Measurements from ENCODE around the gene OR52E6. TPM values are rescaled to one million over a fixed set of nuclear protein-coding genes. Genes with fewer than 3 reads are reported as not detected.

Gene OR52E6
- total and polyA plus RNA-seq, 2 donors, result not detected

DNA sequence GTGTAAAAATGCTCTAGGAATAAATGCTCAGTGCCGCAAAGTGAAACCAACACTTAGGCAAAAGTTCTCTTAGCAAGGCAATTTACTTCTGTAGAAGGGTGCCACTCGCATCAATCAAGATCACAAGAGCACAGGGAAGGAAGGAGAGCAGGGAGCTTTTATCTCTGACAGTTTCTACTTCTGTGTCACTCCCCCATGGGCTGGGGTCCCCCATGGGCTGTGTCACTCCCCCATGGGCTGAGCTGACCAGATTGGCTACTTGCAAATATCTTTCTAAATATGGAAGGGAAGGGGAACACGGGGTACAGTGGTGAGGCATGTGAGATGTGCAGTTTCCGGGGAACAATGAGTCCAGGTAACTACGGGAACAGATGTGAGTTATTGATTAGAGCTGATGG is 32.6 kb downstream of the OR52E6 start:
- DNase-seq (ENCODE audit: low read depth in 6 of 9, low spot score in 9 of 9), result peak in 2 of 9 donors; percentile 9 to 23
- Histone ChIP-seq H3K4me1 (ENCODE audit: control insufficient read depth in 2 of 2, insufficient read depth in 2 of 2, low read length in 2 of 2) (peaks cover 0 to 7% of the 10 kb centered on the region in 2 donors), H3K36me3 (ENCODE audit: control insufficient read depth in 2 of 2, insufficient read depth in 2 of 2, low read length in 1 of 2) (no peaks in the 10 kb centered on the region), H3K27me3 (ENCODE audit: control insufficient read depth in 2 of 2, insufficient read depth in 1 of 2, low read length in 1 of 2) (peaks cover 0 to 5% of the 10 kb centered on the region in 2 donors), H3K27ac (ENCODE audit: low read depth in 1 of 2, low read length in 1 of 2) (no peak overlapping the region), H3K4me3 (ENCODE audit: low read length in 2 of 2) (peak overlapping the region; percentile 40 to 48), H3K9me3 (ENCODE audit: control insufficient read depth in 2 of 2, insufficient read depth in 1 of 2, low read length in 1 of 2) (no peaks in the 10 kb centered on the region)
- WGBS, result 12% methylated on average over 5 of the region's 5 CpGs

DNA sequence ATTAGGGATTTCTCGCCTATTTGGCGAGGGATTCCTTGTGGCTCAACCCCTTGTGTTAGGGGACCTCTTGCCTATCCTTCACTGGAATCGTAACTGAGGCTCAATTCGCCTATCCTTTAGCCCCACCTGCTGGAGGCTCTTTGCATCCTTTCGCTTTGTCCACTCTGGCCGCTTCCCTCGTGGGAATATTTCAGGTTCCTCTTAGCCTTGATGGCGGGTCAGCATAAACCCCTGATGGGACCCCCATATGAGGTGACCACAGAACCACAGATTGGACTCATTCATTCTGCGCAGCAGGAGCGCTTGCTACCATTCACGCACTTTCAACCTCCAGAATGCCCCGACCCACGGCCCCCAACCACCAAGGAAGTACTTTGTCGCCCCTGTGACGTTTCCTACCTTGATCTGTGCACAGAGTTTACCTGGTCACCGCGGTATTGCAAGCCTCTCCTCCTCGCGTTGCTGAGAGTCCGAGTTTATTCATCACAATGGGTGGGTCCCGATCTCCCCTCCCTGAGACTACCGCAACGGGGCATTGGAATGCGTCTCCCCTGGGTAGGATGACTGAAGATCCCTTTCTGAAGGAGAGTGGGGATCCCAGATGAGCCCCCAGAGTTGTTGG is 33.1 kb downstream of the OR52E6 start, which contains the start of gene OR52N2:
OR52N2 (plus strand) TSS at position 425 of the 622 bp plus-strand sequence. CDS start 11,412 bp downstream, outside the sequence.
- Histone ChIP-seq H3K27ac (ENCODE audit: low read depth in 1 of 2, low read length in 1 of 2) (no peak within 1 kb of the TSS), H3K27me3 (ENCODE audit: control insufficient read depth in 2 of 2, insufficient read depth in 1 of 2, low read length in 1 of 2) (peaks cover 0 to 5% of the 10 kb centered on the region in 2 donors), H3K36me3 (ENCODE audit: control insufficient read depth in 2 of 2, insufficient read depth in 2 of 2, low read length in 1 of 2) (no peaks in the 10 kb centered on the region), H3K4me3 (ENCODE audit: low read length in 2 of 2) (peak within 1 kb of the TSS; percentile 40 to 48), H3K4me1 (ENCODE audit: control insufficient read depth in 2 of 2, insufficient read depth in 2 of 2, low read length in 2 of 2) (peaks cover 0 to 7% of the 10 kb centered on the region in 2 donors), H3K9me3 (ENCODE audit: control insufficient read depth in 2 of 2, insufficient read depth in 1 of 2, low read length in 1 of 2) (no peaks in the 10 kb centered on the region)
- DNase-seq (ENCODE audit: low read depth in 6 of 9, low spot score in 9 of 9), result peak; percentile 33 to 83 (median 60)
- WGBS, result 8% methylated on average over 24 of the region's 24 CpGs

DNA sequence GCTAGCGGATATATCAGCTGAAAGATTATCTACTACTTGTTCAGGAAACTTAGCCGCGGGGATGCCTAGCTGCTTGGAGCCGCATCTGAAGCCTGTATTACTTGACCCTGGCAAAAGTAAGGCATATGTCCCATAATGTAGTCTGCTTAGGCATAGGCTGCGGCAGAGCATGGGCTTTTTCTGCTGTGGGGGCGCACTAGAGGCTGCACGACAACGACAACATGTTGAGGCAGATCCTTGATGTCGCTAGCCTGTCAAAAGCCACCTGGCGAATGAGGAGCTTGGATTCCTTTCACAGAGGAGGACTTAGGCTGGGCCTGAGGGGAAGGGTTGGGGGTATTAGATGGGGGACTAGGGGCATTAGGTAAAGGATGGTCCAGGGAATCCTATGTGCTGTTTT is 34.1 kb downstream of the OR52E6 start:
- no peak overlapping the region for H3K27ac ChIP-seq (ENCODE audit: low read depth in 1 of 2, low read length in 1 of 2)
- no peak for DNase-seq (ENCODE audit: low read depth in 6 of 9, low spot score in 9 of 9)
- H3K4me3 ChIP-seq (ENCODE audit: low read length in 2 of 2), result no peak overlapping the region
- H3K4me1 ChIP-seq (ENCODE audit: control insufficient read depth in 2 of 2, insufficient read depth in 2 of 2, low read length in 2 of 2), result peaks cover 0 to 7% of the 10 kb centered on the region in 2 donors
- 86% methylated on average over 10 of the region's 10 CpGs for WGBS
- no peaks in the 10 kb centered on the region for H3K36me3 ChIP-seq (ENCODE audit: control insufficient read depth in 2 of 2, insufficient read depth in 2 of 2, low read length in 1 of 2)
- H3K27me3 ChIP-seq (ENCODE audit: control insufficient read depth in 2 of 2, insufficient read depth in 1 of 2, low read length in 1 of 2), result peaks cover 0 to 5% of the 10 kb centered on the region in 2 donors
- H3K9me3 ChIP-seq (ENCODE audit: control insufficient read depth in 2 of 2, insufficient read depth in 1 of 2, low read length in 1 of 2), result no peaks in the 10 kb centered on the region

DNA sequence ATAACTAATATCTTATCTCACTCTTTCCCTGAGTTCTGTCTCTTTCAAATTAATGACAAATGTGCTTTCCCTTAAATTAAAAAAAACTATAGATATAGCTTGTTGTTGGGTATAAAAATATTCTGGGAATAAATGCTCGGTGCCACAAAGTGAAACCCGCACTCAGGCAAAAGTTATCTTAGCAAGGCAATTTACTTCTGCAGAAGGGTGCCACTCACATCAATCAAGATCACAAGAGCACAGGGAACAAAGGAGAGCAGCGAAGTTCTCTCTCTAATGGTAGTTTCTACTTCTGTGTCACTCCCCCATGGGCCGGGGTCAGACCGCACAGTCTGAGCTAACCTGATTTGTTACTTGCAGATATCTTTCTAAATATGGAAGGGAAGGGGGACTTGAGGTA is 37.7 kb downstream of the OR52E6 start:
- H3K36me3 ChIP-seq (ENCODE audit: control insufficient read depth in 2 of 2, insufficient read depth in 2 of 2, low read length in 1 of 2), result no peaks in the 10 kb centered on the region
- H3K27ac ChIP-seq (ENCODE audit: low read depth in 1 of 2, low read length in 1 of 2), result no peak overlapping the region
- no peak overlapping the region for H3K4me3 ChIP-seq (ENCODE audit: low read length in 2 of 2)
- WGBS, result 97% methylated on average over 5 of the region's 5 CpGs
- no peak for DNase-seq (ENCODE audit: low read depth in 6 of 9, low spot score in 9 of 9)
- no peaks in the 10 kb centered on the region for H3K9me3 ChIP-seq (ENCODE audit: control insufficient read depth in 2 of 2, insufficient read depth in 1 of 2, low read length in 1 of 2)
- H3K27me3 ChIP-seq (ENCODE audit: control insufficient read depth in 2 of 2, insufficient read depth in 1 of 2, low read length in 1 of 2), result peaks cover 0 to 5% of the 10 kb centered on the region in 2 donors
- H3K4me1 ChIP-seq (ENCODE audit: control insufficient read depth in 2 of 2, insufficient read depth in 2 of 2, low read length in 2 of 2), result peaks cover 0 to 4% of the 10 kb centered on the region in 2 donors

- no peaks in the 10 kb centered on the region for H3K9me3 ChIP-seq (ENCODE audit: control insufficient read depth in 2 of 2, insufficient read depth in 1 of 2, low read length in 1 of 2)
- H3K36me3 ChIP-seq (ENCODE audit: control insufficient read depth in 2 of 2, insufficient read depth in 2 of 2, low read length in 1 of 2), result no peaks in the 10 kb centered on the region
- H3K27me3 ChIP-seq (ENCODE audit: control insufficient read depth in 2 of 2, insufficient read depth in 1 of 2, low read length in 1 of 2), result no peaks in the 10 kb centered on the region
- no peak overlapping the region for H3K4me3 ChIP-seq (ENCODE audit: low read length in 2 of 2)
- H3K4me1 ChIP-seq (ENCODE audit: control insufficient read depth in 2 of 2, insufficient read depth in 2 of 2, low read length in 2 of 2), result no peaks in the 10 kb centered on the region
- H3K27ac ChIP-seq (ENCODE audit: low read depth in 1 of 2, low read length in 1 of 2), result no peak overlapping the region
- DNase-seq (ENCODE audit: low read depth in 6 of 9, low spot score in 9 of 9), result no peak
- 96% methylated on average over 6 of the region's 6 CpGs for WGBS
Observed at GRCh38 chr11:5796541-5796940, 45.2 kb downstream of the OR52E6 start.

- no peaks in the 10 kb centered on the region for H3K36me3 ChIP-seq (ENCODE audit: control insufficient read depth in 2 of 2, insufficient read depth in 2 of 2, low read length in 1 of 2)
- no peak within 1 kb of the TSS for H3K27ac ChIP-seq (ENCODE audit: low read depth in 1 of 2, low read length in 1 of 2)
- no peaks in the 10 kb centered on the region for H3K9me3 ChIP-seq (ENCODE audit: control insufficient read depth in 2 of 2, insufficient read depth in 1 of 2, low read length in 1 of 2)
- no peak for DNase-seq (ENCODE audit: low read depth in 6 of 9, low spot score in 9 of 9)
- H3K4me1 ChIP-seq (ENCODE audit: control insufficient read depth in 2 of 2, insufficient read depth in 2 of 2, low read length in 2 of 2), result no peaks in the 10 kb centered on the region
- H3K4me3 ChIP-seq (ENCODE audit: low read length in 2 of 2), result no peak within 1 kb of the TSS
- 94% methylated on average over 3 of the region's 3 CpGs for WGBS
- H3K27me3 ChIP-seq (ENCODE audit: control insufficient read depth in 2 of 2, insufficient read depth in 1 of 2, low read length in 1 of 2), result no peaks in the 10 kb centered on the region
Observed at GRCh38 chr11:5791165-5791564, 50.5 kb downstream of the OR52E6 start, which contains the start of gene OR52N1. Gene OR52N1, minus strand, starts transcription at chr11:5791265. Its CDS starts 2,449 bp downstream, at chr11:5788816.

Other genes with a start within 250 kb of the OR52E6 start
- 1.7 TPM for gene TRIM6, start 245.3 kb downstream of the OR52E6 start, total RNA-seq
- 2.9 TPM for gene TRIM6, start 245.3 kb downstream of the OR52E6 start, polyA plus RNA-seq
- 15.0 TPM for gene TRIM34, start 216.9 kb downstream of the OR52E6 start, total RNA-seq
- 8.0 TPM for gene TRIM34, start 216.9 kb downstream of the OR52E6 start, polyA plus RNA-seq
- gene TRIM5, start 156.8 kb downstream of the OR52E6 start, total RNA-seq, result 17.6 TPM
- 12.2 TPM for gene TRIM5, start 156.8 kb downstream of the OR52E6 start, polyA plus RNA-seq
- gene TRIM22, start 152.1 kb downstream of the OR52E6 start, total RNA-seq, result 78.1 TPM
- 144 TPM for gene TRIM22, start 152.1 kb downstream of the OR52E6 start, polyA plus RNA-seq
- gene OR56B1, start 105.4 kb downstream of the OR52E6 start, total RNA-seq, result not detected
- 0.11 TPM for gene OR56B1, start 105.4 kb downstream of the OR52E6 start, polyA plus RNA-seq
- gene OR52N4, start 87.7 kb downstream of the OR52E6 start, total RNA-seq, result 0.09 TPM
- gene OR52N4, start 87.7 kb downstream of the OR52E6 start, polyA plus RNA-seq, result 0.73 TPM
- gene OR52N5, start 58.5 kb downstream of the OR52E6 start, total RNA-seq, result not detected
- gene OR52N5, start 58.5 kb downstream of the OR52E6 start, polyA plus RNA-seq, result 0.05 TPM
- gene OR52N1, start 50.6 kb downstream of the OR52E6 start, total RNA-seq, result not detected
- not detected for gene OR52N1, start 50.6 kb downstream of the OR52E6 start, polyA plus RNA-seq
- gene OR52N2, start 33.0 kb downstream of the OR52E6 start, total RNA-seq, result not detected
- gene OR52N2, start 33.0 kb downstream of the OR52E6 start, polyA plus RNA-seq, result 0.23 TPM
- not detected for gene OR52E8, start 15.8 kb upstream of the OR52E6 start, total RNA-seq
- not detected for gene OR52E8, start 15.8 kb upstream of the OR52E6 start, polyA plus RNA-seq
- gene OR52E4, start 38.7 kb upstream of the OR52E6 start, total RNA-seq, result not detected
- gene OR52E4, start 38.7 kb upstream of the OR52E6 start, polyA plus RNA-seq, result not detected
- not detected for gene OR52E5, start 51.3 kb upstream of the OR52E6 start, total RNA-seq
- gene OR52E5, start 51.3 kb upstream of the OR52E6 start, polyA plus RNA-seq, result 0.05 TPM
- gene OR56A3, start 100.4 kb upstream of the OR52E6 start, total RNA-seq, result not detected
- not detected for gene OR56A3, start 100.4 kb upstream of the OR52E6 start, polyA plus RNA-seq
- gene OR56A5, start 126.6 kb upstream of the OR52E6 start, total RNA-seq, result not detected
- gene OR56A5, start 126.6 kb upstream of the OR52E6 start, polyA plus RNA-seq, result not detected
- gene OR52L1, start 145.1 kb upstream of the OR52E6 start, total RNA-seq, result not detected
- not detected for gene OR52L1, start 145.1 kb upstream of the OR52E6 start, polyA plus RNA-seq
- gene OR56A4, start 165.0 kb upstream of the OR52E6 start, total RNA-seq, result not detected
- gene OR56A4, start 165.0 kb upstream of the OR52E6 start, polyA plus RNA-seq, result not detected
- not detected for gene OR56A1, start 188.9 kb upstream of the OR52E6 start, total RNA-seq
- gene OR56A1, start 188.9 kb upstream of the OR52E6 start, polyA plus RNA-seq, result 0.05 TPM